SKM-1 treated with dmso at 0.1 percent for 144 hours (cell line): ENCODE results near the gene BEST4.
"Not testable (repeated sequence)": the region's sequence is repeated elsewhere in the genome, so short reads cannot be mapped to it uniquely, and the experiment has no call there.

ENCODE experiments used
- DNase-seq: peaks from one replicate; lab custom pipeline; 2025; ENCODE audit not compliant: unreplicated experiment; lab: John Stamatoyannopoulos, UW

Gene BEST4

DNA sequence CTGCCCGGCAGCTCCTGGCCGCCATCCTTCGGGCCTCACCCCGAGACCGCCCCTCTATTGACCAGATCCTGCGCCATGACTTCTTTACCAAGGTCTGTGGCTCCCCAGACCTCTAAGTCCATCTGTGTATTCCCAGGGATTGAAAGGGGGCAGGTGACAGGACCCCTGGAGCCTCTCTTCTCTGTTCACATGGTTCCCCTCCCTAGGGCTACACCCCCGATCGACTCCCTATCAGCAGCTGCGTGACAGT, 15.0 kb upstream of the BEST4 start:
- DNase-seq, result no peak

GRCh38 chr1:44802306-44803061, 14.5 kb upstream of the BEST4 start:
- no peak for DNase-seq

GRCh38 chr1:44801491-44802305, 13.7 kb upstream of the BEST4 start:
- DNase-seq, result no peak

GRCh38 chr1:44799770-44800584, 12.0 kb upstream of the BEST4 start, which contains the start of gene PLK3:
Gene PLK3 (plus strand): TSS chr1:44800377. CDS start chr1:44800464, 87 bp downstream.
- peak; percentile 97 for DNase-seq

DNA sequence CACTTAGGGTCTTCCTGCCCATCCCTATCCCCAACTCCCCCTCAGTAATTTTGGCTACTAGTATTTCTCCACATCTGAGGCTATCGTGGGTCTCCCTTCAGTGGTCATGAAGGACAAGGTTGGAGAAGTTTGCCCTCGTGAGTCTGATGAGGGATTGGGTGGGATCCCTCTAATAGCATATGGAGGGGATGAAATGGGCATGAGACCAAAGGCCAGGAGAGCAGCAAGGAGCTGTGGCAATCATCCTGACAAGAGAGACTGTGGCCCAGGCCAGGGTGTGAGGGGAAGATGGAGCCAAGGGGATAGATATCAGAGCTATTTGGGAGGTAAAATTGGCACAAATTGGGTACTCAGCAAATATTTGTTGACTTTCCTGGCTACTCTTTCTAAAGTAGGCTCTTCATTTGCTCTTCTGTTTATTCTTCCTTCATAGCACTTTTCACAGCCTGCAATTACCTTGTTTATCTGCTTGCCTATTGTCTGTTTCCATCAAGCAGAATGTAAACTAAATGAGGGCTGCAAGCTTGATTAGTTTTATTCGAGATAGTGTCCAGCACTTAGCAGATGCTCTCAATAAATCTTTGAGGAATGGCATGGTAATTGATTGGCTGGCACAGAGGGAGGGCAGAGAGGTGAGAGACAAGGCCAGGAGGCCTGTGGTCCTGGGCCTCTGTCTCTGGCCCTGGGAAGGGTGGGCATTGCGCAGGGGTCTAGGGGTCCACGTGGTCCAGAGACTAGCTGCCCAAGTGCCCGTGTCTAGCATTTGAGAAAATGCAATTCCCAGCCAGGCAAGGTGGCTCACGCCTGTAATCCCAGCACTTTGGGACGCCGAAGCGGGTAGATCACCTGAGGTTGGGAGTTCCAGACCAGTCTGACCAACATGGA, 10.8 kb upstream of the BEST4 start:
- no peak for DNase-seq

DNA sequence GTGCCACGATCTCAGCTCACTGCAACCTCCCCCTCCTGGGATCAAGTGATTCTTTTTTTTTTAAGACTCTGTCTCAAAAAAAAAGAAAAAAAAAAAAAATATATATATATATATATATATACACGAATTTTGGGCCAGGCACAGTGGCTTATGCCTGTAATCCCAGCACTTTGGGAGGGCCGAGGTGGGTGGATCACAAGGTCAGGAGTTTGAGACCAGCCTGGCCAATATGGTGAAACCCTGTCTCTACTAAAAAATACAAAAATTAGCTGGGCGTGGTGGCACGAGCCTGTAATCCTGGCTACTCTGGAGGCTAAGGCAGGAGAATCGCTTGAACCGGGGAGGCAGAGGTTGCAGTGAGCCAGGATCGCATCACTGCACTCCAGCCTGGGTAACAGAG, 9.9 kb upstream of the BEST4 start:
- not testable (repeated sequence) for DNase-seq

GRCh38 chr1:44792736-44793502, 4.9 kb upstream of the BEST4 start:
- no peak for DNase-seq

DNA sequence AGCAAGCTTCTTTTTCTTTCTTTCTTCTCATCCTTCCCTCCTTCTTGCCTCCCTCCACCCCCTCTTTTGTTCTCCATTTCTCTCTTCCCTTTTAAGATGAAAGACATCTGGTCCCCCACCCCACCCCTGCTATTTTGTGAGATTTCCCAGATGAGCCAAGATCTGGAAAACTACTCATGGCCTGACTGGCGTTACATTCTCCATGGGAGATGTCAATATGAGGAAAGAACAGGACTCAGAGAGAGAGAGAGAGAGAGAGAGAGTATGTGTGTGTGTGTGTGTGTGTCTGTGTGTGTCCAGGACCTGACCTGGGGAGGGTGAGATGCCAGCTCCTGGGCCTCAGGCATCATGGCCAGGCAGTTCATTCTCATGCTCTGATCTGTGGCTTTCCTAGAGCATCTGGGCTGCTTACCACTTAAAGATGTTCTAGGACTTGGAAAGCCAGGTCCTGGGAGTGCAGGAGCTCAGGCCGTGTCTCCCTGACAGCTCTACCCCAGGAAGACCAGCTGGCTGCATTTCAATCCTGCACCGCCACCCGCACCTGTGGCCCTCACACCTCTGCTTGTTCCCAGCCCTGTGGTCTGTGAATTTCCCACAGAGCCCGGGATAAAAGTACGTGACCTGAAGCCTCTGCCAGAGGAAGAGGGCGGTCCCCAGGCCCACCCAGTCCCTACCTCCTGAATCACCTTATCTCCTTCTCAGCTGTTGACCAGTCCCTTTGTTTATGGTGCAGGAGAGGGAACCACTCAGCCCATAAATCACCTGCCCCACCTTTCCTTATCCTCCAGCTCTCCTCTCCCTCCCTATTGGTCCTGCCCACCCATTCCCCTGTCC, 3.2 kb upstream of the BEST4 start:
- no peak for DNase-seq

GRCh38 chr1:44787506-44787905, 464 bp downstream of the BEST4 start:
- no peak for DNase-seq

DNA sequence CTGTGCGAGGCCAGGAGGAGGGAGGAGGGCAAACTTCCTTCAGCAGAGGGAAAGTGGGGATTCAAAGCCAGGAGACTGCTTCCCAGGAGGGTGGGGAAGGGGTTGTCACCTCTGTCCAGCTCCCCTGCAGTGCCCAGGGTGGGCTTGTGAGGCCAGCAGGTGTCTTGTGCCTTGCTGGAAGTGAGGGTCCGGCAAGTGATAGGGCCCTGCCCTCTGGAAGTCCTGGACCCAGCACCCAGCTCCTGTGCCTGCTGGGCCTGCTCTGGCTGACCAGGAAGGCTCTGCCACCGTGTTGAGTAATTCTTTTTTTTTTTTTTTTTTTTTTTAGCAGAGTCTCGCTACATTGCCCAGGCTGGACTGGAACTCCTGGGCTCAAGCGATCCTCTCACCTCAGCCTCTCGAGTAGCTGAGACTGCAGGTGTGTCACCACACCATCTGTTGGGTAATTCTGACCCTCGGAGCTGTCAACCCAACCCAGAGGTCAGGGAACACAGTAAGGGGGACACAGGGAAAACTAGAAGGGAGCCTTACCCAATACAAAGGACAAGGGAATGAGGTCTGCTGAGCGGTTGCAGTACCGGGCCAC, 1.0 kb downstream of the BEST4 start:
- no peak for DNase-seq

DNA sequence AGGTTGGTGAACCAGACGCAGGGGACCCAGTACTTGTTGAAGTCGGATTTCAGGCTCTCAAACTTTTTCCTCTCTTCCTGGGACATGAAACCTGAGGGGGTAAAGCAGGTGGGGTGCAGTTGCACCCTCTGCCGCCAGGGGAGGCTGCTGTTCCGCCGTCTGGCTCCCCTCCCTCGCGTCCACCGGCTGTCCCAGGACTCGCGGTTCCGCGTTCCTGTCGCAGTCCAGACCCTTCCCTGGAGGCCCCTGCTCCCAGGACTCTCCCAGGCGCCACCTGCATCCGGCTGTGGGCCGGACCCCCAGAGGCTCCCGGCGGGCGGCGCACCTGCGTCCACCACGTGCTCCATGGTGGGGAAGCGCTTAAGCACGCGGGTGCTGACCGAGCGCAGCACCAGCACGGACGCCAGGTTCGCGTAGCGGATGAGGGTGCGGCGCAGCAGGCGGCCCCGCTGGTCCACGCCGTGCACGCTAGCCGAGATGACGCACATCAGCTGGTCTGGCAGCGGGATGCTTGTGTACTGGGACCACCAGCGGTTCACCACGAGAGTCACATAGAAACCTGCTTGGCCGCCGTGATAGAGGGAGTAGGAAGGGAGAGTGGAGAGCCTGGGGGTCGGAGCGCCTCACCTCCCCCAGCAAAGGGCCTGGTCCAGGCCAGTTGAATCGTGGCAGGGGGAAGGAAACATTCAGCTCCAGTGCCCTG, 1.7 kb downstream of the BEST4 start:
- peak; percentile 77 for DNase-seq

- DNase-seq, result no peak
Measured at GRCh38 chr1:44785501-44786137, 2.4 kb downstream of the BEST4 start.

GRCh38 chr1:44785029-44785380, 3.0 kb downstream of the BEST4 start:
- DNase-seq, result no peak

DNA sequence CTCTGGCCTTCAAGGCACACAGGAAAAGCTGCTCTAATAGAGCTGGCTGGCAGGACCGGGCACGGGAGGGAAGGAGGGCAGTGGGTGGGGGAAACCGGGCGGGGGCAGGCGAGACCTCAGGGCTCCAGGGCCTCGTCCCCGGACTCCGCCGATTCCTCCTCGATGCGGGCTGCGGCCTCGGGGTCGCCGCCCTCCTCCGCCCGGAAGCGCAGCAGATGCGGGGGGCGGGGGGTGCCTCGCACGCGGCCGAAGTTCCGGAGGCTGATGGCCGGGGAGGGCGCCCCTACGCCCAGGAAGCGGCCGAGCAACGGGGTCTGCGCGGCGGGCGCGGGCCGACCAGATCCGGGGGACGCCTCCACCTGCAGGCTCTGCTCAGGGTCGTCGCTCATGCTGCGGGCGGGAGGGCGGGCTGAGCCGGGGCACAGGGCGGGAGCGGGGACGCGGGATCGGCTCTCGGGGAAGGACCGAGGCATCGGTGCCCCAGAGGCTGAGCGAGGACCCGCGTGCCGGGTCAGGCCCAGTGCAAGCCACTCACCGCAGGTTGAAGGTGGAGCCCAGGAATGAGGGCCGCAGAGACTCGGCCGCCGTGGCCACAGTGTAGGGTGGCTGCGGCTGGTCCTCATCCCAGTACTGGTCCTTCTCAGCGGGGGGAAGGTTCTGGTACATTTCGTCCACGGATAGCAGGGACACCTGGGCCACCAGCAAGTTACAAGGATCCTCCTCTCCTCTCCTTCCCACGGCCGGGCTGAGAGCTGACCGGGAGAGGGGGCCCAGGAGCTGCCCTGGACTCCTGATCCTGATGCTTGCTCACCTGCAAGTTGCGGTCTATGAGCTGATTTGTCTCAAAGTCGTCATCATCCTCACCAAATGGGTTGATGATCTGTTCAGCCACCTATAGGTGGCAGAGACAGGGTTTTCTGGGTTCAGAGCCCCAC, 3.6 kb downstream of the BEST4 start:
- no peak for DNase-seq

GRCh38 chr1:44783697-44784093, 4.3 kb downstream of the BEST4 start:
- DNase-seq, result no peak

DNA sequence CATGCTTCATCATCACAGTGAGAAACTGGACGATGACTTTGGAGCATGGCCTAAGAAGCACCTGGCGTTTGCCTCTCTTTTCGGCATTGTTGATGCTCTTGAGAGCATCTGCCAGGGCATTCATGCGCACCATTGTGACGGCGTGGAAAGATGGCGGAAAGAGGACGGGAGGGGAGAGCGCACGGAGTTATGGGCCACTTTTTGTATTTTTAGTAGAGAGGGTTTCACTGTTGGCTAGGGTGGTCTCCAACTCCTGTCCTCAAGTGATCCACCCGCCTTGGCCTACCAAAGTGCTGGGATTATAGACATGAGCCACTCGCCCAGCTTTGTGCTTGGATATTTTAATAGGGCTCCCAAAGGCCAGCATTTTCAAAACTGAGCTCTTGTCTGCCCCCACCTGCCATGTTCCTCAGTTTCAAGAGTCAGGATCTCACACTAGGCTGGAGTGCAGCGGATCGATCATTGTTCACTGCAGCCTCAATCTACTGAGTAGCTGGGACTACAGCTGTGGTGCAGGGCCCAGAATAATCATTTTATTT, 7.3 kb downstream of the BEST4 start:
- no peak for DNase-seq
